Measurements from ENCODE around the gene F13A1.

F13A1 gene

GRCh38 chr6:6357530-6357929 is 37.1 kb upstream of the F13A1 start:
- no peak for DNase-seq (ENCODE audit: low read depth in 1 of 2, low spot score in 1 of 2)
- Histone ChIP-seq H3K4me3 (replicated peaks; ENCODE audit: insufficient read depth, low read length) (no peak overlapping the region), H3K27ac (replicated peaks) (no peak overlapping the region), H3K27me3 (ENCODE audit: insufficient read depth, poor library complexity, severe bottlenecking) (no peaks in the 10 kb centered on the region)
- no peak for TF ChIP-seq CTCF (IDR thresholded peaks at IDR 0.05; ENCODE audit: insufficient read depth, low read length)
- no peak for TF ChIP-seq POLR2AphosphoS5 (IDR thresholded peaks at IDR 0.05; ENCODE audit: low read depth)
- no peak for TF ChIP-seq GABPA (IDR thresholded peaks at IDR 0.05; ENCODE audit: low read depth)
- no peak for TF ChIP-seq SPI1 (IDR thresholded peaks at IDR 0.05; ENCODE audit: borderline replicate concordance, low read depth)
- TF ChIP-seq REST (IDR thresholded peaks at IDR 0.05; ENCODE audit: insufficient replicate concordance, low read depth), result no peak

GRCh38 chr6:6357032-6357431 is 36.6 kb upstream of the F13A1 start:
- Histone ChIP-seq H3K27ac (replicated peaks) (no peak overlapping the region), H3K4me3 (replicated peaks; ENCODE audit: insufficient read depth, low read length) (no peak overlapping the region), H3K27me3 (ENCODE audit: insufficient read depth, poor library complexity, severe bottlenecking) (no peaks in the 10 kb centered on the region)
- no peak for DNase-seq (ENCODE audit: low read depth in 1 of 2, low spot score in 1 of 2)
- no peak for TF ChIP-seq GABPA (IDR thresholded peaks at IDR 0.05; ENCODE audit: low read depth)
- TF ChIP-seq POLR2AphosphoS5 (IDR thresholded peaks at IDR 0.05; ENCODE audit: low read depth), result no peak
- no peak for TF ChIP-seq REST (IDR thresholded peaks at IDR 0.05; ENCODE audit: insufficient replicate concordance, low read depth)
- no peak for TF ChIP-seq CTCF (IDR thresholded peaks at IDR 0.05; ENCODE audit: insufficient read depth, low read length)
- TF ChIP-seq SPI1 (IDR thresholded peaks at IDR 0.05; ENCODE audit: borderline replicate concordance, low read depth), result no peak

GRCh38 chr6:6352772-6353171 is 32.3 kb upstream of the F13A1 start:
- no peak overlapping the region for H3K4me3 ChIP-seq (replicated peaks; ENCODE audit: insufficient read depth, low read length)
- TF ChIP-seq CTCF (IDR thresholded peaks at IDR 0.05; ENCODE audit: insufficient read depth, low read length), result no peak
- TF ChIP-seq REST (IDR thresholded peaks at IDR 0.05; ENCODE audit: insufficient replicate concordance, low read depth), result no peak
- TF ChIP-seq SPI1 (IDR thresholded peaks at IDR 0.05; ENCODE audit: borderline replicate concordance, low read depth), result no peak
- TF ChIP-seq POLR2AphosphoS5 (IDR thresholded peaks at IDR 0.05; ENCODE audit: low read depth), result no peak
- no peak for TF ChIP-seq GABPA (IDR thresholded peaks at IDR 0.05; ENCODE audit: low read depth)
- H3K27me3 ChIP-seq (ENCODE audit: insufficient read depth, poor library complexity, severe bottlenecking), result no peaks in the 10 kb centered on the region
- H3K27ac ChIP-seq (replicated peaks), result no peak overlapping the region
- DNase-seq (ENCODE audit: low read depth in 1 of 2, low spot score in 1 of 2), result no peak
